Stimulated activated CD8-positive, alpha-beta memory T cell treated with anti-CD3 and anti-CD28 coated beads, Interleukin-12 subunit alpha, Interleukin-12 subunit beta, amount 100 ng/mL, for 1 hour (primary cell): ENCODE measurements around the gene KRT79.
"Not testable (repeated sequence)": the region's sequence is repeated elsewhere in the genome, so short reads cannot be mapped to it uniquely, and the experiment has no call there.

Experiments
- DNase-seq: peaks from one replicate; pipeline ENCODE4 v3.0.0-alpha.2; 2020; ENCODE audit warnings: low read depth

Gene KRT79

DNA sequence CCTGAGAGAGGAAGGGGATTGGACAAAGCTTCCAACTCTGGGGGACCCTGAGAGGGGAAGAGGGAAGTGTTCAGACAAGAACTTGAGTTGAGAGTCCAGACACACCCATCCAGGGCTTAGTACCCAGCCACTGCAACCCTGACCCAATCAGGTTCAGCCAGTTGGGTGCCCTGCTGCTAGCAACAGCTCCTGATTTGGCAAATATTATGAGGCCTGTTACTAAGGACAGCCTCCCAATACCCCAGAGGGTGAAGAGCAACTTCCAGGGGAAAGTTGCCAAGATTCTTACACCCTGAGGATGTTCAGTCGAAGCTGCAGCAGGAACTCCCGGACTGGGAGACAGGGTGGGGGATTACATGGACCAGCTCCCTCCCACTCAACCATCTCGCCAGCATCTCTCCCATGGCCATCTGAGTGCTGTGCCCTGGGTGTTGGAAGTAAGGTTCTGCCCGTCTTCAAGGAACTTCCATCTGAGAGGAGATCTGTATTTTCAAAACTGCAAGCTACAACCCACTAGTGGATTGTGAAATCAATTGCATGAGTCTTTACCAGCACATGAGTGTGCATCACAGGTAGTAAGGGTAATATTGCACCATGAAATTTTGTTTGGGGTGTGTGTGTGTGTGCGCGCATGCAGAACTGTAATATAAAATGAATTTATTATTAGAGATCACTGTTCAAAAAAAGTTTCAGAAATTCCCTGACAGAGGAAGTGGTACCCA, 26.2 kb upstream of the KRT79 start:
- no peak for DNase-seq

DNA sequence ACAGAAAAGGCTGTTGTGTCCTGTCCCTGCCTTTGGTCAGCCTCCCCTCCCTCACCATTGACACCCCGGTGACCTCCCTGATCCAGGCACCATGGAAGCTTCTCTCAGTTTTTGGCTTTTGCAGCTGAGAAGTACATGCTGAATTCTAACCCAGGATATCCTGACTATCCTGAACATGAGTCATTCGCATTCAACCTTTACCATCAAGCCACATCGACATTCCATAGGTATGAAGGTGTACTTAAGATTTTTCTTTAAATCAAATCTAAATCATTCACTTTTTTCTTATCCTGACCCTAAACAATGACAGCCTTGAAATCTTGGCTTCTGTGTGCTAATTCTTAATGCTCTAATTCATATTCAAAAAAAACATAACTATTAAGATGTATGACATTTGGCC, 23.4 kb upstream of the KRT79 start:
- DNase-seq = no peak

DNA sequence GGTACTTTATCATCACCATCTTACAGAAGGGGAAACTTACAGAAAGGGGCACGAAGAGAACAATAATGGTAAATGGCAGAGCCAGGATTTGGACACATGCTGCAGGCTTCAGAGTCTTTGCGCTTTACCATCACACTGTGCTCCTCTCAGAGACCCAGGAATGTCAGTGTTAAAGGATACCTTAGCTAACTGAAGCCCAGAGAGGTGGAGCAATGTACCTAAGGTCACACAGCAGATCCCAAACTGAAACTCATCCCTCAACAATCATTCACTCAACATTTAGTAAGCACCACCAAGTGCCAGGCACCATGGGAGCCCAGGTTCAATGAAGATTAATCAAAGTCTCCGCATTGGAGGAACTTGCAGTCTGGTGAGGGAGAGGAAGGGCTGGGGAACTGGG, 22.7 kb upstream of the KRT79 start:
- no peak for DNase-seq

DNA sequence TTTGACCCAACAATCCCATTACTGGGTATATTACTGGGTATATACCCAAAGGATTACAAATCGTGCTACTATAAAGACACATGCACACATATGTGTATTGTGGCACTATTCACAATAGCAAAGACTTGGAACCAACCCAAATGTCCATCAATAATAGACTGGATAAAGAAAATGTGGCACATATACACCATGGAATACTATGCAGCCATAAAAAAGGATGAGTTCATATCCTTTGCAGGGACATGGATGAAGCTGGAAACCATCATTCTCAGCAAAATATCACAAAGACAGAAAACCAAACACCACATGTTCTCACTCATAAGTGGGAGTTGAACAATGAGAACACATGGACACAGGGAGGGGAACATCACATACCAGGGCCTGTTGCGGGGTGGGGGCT, 22.0 kb upstream of the KRT79 start:
- not testable (repeated sequence) for DNase-seq

DNA sequence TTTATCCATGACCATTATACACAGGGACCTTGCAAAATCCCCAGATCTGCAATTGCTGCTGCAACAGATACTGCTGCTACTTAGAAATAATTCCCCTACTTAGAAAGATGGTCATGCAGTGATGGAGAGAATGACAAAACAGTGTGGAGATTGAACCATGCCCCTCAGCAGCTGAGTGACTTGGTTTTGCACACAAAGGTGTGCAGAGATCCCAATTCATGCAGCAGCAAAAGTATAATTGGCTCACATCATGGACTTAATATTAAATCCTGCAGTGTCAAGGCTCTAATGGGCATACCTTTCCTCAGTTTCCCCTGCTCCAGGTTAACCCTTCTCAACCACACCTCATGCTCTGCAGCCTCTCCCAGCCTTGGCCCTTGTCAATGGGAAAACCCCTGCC, 17.7 kb upstream of the KRT79 start:
- DNase-seq = no peak

DNA sequence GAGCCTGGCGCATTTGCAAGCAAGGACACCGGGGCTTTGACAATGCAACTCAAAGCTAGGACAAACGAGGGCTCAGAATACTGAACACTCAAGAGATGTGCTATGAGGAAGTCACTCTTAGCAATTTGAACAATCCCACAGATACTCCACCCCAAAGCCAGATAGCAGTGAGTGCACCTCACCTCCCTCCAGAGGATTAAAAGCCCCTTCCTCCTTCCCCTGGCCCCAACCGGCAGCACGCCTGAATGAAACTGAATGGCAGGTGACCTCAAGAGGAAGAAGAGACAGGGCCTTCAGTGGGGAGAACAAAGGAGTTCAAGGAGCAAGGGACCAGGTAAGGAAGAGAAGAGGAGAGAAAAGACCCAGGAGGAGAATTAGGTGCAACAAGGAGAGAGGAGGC, 16.6 kb upstream of the KRT79 start:
- no peak for DNase-seq

DNA sequence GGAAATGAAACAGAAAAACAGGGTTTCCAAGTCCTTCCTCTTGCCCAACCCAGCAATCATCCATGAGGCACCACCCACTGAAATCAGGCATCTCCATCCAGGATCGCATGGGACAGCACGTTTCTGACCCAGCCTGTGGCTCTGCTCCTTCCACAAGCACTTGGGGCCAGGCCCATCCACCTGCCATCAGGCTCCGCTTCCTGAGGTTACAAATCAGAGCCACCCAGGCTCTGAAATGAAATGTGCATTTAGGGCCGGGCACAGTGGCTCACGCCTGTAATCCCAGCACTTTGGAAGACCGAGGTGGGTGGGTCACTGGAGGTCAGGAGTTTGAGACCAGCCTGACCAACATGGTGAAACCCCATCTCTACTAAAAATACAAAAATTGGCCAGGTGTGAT, 15.4 kb upstream of the KRT79 start:
- no peak for DNase-seq

DNA sequence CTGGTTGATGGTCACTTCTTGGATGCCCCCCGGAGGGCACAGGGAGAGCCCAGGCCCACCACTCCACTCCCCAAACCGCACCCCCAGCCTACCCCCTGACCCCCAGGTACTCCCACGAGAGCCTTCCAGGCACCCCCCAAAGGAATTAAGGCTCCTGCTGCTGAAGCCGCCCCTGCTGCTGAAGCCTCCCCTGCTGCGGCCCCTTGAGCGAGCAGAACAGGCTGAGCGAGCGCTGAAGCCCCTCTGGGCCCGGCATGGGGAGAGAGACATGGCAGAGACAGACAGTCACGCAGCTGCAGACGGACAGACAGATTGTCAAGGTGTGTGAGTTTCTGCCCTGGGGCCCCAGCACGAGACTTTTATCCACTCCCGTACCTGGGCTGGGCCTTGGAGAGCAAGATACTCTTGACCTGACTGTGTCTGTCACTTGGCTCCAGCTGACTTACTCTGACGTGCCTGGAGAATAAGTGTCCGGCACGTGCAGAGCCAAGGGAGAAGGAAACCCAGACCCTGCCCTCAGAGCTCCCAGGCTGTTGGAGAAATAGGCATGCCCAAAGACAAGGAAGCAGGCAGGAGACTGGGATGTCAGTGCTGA, 14.6 kb upstream of the KRT79 start, which contains the start of gene KRT78:
Gene KRT78, minus strand, starts transcription at position 334 of the 595 bp plus-strand sequence. Its CDS starts 64 bp downstream, at position 270.
- DNase-seq = no peak

DNA sequence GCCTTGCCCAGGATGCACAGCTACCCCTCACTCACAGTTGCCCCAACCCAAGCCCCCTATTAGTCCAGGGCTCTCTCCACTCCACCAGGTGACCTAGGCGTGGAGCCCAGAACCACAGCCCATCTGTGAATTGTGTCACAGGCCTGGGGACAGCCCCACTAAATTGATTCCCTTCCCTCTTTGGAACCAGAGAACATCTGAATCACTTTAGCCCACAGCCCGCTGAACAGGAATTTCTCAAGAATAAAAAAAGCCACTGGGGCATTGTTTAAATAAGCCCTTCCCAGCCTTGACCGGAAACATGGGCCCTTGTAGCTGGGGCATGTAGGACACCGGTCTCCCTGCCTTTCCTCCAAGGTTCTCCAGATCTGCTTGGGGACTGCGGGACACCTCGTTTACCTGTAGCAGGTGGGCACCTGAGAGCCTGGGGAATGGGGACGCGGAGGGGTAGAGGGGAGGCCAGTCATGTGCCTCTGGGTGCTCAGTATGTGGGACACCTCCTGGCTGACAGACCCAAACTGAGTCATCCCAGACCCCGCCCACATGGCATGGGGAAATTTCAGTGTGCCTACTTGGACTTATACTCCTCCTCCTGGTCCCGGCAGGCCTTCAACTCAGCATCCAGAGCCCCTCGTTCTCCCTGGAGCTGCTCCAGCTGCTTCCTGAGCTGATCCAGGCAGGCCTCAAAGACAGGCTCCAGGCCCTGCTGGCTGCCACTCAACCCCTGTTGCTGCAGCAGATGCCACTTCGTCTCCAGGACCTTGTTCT, 13.4 kb upstream of the KRT79 start:
- no peak for DNase-seq

DNA sequence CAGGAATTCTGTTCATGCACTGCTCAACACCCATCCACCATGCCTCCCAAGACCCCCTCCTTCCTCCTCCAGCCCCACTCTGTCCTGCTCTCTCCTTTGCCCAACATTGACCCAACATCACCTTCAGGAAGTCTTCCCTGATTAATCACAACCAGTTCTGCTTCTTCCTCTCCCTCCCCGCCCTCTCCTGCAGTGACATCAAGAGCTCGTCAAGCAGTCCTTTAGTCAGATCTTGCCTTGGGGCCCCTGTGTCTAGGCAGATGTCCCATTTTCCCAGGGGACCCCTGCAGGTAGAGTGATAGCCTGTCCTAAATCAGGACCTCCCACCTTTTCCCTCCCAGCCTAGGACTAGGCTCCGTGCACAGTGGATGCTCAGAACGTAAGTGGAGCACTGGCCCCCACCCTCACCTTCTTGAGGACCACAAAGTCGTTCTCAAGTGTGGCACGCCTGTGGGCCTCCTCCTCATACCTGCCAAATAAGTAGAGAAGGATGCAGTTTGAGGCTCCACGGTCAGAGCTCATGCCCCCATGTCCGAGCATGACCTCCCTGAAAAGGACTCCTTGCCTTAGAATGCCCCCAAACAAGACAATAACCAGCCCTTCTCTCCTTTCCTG, 12.4 kb upstream of the KRT79 start:
- DNase-seq = no peak

DNA sequence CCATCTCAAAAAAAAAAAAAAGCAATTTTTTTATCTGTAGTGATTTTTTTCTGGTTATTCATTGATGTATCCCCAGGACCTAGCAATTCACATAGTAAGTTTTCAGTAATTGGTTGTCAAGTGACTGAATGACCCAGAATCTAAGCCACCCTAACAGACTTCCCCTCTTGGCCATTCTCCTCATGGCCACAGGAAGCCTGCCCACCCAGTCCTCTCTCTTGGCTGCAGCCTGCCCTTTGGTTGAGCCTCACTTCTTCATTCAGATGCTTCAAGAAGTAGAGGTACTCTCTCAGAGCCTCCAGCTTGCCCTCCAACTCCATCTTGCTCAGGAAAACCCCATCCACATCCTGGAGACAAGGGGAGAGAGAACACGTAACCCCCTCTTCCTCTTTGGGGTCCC, 11.8 kb upstream of the KRT79 start:
- no peak for DNase-seq

DNA sequence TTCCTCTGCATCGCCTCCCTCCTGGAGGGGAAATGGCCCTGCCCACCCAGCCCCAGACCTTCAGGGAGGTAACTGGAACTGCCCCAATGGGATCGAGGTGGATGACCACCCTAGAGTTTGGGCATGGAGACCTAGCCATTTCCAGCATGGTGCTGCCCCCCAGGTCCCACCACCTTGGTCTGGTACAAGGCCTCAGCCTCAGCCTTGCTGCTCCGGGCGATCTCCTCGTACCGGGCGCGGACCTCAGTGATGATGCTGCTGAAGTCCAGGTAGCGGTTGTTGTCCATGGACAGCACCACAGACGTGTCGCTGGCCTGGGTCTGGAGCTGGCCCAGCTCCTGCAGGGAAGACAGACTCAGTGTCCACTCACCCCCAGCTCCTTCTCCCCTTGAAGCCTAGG, 10.3 kb upstream of the KRT79 start:
- DNase-seq = no peak

DNA sequence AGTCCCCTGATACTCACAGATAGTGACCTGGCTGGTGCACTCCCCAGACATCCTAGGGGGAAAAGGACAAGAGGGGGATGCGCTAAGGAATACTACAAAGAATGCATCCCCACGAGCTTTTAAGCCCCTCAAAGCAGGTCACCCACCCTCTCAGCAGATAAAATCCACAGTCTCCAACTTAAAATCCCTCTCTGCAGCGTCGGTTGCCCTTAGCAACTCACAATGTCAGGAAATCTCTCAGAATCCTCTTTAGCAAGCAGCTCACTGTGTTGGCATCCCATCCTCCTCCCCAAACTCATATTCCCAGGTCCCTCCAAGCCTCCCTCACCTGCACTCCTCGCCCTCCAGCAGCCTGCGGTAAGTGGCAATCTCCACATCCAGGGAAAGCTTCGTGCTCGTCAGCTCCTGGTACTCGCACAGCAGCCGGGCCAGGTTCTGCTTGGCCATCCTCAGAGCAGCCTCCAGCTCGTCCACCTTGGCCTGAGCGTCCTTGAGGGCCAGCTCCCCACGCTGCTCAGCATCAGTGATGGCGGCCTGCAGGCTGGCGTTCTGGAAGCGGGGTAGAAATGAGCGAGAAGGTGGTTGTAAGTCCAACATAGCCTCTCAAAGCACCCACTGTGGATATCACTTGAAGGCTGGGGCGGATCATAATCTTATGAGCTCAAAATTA, 5.5 kb upstream of the KRT79 start:
- no peak for DNase-seq

DNA sequence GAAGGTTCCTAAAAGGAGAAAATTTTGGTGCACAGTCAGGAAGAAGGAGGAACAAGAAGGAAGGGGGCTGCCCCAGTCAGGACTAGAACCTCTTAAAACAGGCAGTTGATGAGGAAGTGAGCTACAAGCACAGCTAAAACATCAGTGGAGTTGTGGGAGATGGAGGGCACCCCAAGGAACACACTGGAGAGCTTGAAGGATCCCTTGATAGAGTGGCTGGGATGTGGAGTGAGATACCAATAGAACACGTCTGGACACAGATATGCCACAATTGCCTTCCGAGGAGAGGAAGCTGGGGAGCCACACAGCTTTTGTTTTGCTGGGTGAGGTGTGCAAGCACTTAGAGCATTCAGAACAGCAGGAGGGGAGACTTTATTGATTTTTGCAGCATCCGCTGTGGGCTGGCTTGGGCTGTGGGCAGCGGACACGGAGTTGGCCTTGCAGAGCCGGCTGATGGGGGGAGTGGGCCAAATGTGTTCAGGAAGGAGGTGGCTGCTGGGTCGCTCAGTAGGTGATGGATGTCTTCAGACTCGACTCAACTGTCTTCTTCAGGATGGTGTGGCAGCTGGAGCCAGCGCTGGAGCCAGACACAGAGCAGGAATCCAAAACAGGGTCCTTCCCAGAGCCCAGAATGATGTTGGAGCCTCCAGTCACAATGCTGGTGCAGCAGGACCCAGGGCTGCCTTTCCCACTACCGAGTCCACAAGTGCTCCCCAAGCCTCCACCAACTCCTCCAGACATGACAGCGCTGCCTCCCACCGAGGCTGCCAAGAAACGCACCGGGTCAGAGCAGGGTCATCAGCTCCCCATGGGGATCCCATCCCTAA, 4.7 kb upstream of the KRT79 start:
- no peak for DNase-seq

DNA sequence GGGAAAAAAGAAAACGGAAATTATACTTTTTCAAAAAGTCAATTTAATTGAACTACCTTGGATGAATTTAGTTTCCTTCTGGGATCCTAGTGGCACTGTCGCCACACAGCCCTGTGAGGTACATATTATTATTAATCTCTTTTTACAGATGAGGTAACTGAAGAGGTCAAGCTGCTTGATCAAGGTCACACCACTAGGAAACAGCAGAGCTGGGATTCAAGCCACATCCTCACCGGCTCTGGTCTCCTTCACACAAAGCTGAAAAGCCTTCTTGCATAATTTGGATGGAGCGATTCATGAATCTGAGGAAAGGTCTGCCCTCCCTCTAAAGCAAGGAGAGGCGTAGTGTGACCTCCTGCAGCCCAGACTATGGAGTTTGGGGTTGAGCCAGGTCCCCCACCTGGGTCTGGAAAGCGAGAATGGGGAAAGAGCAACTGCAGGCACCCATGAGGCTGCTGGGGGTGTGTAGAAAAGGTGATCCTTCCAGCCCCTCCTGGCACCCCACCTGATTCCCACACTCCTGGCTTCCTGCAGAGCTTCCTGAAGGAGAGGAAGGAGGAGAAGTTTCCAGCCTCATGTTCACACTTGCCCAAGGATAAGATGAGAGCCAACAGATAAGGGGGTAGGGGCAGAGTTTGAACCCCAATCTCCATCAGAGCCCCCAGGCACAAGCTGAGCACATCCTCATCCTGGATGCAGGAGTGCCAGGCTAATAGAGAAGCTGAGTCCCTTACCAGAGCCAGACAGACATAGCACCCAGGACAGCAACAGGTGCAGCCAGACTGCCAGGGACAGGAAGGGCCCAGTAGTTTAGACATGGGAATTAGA, 3.9 kb upstream of the KRT79 start:
- DNase-seq = no peak

DNA sequence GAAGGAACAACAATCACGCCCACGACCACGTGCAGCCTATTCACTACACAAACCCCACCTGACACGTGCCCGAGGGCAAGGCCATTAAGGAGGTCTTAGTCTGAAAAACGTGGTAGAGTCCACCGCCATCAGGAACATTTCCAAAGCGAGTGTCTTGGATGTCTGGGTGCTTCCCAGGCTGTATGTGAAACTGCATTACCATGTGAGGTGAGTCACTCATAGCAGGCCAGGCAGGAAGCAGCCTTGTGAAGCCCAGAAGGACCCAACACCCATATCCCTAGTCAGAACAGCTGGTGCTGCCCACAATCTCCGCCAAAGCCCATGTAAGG, 3.3 kb upstream of the KRT79 start:
- no peak for DNase-seq

DNA sequence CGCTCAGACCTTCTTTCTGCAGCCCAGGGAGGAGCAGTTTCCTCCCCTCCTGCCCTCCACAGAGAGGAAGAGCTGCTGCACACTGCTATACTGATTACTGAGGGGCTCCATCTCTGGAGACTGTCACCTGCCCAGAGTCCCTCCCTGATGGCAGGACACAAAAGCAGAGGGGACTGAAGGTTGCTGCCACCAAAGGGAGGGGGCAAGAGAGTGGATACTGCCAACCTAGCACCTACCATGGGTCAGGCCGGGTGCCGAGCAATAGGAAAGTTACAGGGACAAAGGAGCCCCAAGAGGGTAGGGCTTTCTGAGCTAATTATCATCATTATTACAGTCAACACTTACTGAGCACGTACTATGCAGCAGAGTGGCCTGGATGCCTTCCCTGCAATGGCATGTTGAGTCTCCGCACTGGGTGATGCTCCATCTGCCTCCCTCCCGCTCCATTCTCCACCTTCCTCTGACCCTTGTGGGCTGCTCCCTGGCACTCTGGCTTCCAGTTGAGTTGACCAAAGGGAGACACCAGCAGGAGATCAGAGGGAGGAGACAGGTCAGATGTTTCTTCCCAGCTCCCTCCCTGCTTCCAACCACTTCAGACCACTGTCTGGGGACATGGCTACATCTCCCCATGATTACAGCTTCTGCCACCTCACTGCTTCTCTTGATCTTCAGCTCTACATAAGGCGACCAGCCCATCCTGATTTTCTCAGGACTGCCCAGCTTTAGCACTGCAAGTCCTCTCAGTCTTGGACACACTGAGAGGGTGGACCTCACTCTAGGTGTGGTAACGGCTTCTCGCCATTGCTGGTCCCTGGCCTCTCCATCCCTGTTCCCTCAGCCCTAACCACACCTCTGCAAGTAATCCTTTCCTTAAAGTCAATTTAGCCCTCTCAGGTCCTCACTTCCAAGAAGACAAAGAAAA, 2.6 kb upstream of the KRT79 start:
- no peak for DNase-seq

DNA sequence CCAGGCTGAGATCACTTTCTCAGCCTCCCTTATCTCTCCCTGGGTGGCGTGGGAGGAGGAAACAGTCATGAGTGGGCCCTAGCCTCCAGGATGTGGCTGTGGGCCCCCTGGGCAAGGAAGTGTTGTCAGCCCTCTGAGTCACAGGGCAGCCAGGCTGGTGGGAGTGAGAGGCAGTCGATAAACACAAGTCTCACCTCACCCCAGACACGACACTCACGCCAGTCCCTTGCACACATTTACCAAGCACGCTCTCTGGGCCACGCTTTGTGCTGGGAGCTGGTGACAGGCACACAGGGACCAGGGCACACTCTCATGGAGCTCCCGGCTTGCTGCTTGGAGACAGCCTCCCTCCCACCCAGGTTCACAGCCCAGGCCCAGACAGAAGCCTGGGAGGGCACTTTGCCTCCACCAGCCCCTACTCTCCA, 1.9 kb upstream of the KRT79 start:
- DNase-seq = peak; percentile 27

DNA sequence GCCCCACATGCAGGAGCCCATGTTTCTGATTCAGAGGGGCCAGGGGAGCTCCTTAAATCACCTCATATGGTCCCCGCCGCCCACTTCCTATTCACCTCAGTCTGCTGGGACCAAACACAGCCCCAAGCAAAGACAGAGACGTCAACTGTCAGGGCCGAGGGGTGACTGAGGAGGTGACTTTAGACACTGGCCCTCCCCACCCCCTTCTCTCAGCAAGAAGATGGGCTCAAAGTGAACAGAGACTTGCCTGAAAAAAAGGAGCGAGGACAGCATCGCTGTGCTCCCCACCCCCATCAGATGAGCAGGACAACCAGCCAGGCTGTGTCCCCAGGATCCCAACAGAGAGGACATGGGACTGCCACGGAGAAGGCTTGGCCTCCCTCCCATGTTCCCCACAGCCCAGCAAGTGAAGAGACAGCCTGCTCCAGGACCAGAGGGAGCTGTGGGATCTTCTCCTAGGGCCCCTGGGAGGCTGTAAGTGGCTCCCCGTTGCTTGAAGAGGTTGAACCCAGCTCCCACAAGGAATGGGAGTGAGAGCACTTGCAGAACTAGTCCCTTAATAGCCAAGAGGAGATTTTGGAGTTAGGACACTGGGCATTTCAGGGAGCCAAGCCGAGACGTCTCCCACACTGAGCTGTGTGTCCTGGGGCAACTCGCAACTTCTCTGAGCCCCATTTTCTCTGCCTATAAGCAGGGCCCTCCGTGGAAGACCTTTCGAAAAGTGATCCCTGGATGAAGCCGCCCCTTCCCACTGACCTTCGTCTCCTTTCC, 1.3 kb upstream of the KRT79 start:
- DNase-seq = no peak
